NCI-H2107 treated with DMSO at 0.1 percent for 48 hours (cell line): Measurements from ENCODE around the gene FAM156A.
"Not testable (repeated sequence)": the region's sequence is repeated elsewhere in the genome, so short reads cannot be mapped to it uniquely, and the experiment has no call there.

ENCODE experiments used
- DNase-seq: peaks from one replicate; lab custom pipeline; 2025; ENCODE audit not compliant: unreplicated experiment; lab: John Stamatoyannopoulos, UW

Gene FAM156A

DNA sequence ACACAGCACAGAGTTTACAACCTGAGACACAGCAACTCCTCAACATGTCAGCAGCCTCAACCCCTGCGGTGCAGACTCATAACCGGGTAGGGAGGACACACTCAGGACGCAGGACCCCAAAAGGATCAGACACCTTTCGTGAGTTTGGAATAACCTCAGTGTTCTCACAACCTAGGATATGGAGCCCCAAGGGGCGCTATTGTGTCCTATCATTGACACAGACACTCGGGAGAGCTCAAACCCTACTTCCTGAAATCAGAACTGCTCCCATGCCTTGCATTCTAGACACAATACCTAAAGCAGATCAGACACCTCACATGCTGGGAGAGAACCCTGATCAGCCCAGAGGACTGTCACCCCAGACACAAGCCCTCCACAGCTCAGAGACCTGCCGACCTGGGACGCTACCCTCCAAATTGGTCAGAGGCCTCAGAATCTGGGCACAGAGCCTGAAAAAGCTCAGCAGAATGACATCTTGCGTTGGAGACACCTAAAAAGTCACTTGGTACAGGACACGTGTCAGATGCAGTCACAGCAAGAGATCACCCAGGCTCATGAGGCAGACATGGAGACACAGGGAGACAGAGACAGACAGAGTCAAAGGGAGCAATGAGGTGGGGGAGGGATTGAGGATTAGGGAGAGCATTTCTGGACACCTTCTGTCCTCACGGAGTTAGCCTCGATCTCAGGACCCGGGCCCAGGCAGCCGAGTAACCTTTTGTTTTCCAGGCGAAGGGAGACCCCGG, 8.8 kb upstream of the FAM156A start:
- DNase-seq, result not testable (repeated sequence)

DNA sequence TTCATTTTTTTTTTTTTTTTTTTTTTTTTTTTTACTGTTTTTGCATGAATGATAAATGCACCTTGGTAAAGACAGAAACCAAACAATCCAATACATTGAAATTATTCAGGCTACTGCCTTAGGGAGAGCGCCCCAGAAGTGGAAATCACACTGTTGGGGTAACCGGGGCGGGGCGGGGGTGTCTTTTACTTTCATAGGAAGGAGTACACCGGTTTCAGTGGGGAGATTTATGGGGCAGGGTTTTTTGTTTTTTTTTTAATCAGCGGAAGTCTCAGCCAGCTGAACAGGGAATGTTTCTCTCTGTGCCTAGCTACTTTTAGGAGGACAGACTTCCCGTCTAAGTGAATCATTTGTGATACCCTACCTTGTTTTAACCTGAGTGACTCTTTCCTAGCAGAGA, 643 bp upstream of the FAM156A start:
- not testable (repeated sequence) for DNase-seq

DNA sequence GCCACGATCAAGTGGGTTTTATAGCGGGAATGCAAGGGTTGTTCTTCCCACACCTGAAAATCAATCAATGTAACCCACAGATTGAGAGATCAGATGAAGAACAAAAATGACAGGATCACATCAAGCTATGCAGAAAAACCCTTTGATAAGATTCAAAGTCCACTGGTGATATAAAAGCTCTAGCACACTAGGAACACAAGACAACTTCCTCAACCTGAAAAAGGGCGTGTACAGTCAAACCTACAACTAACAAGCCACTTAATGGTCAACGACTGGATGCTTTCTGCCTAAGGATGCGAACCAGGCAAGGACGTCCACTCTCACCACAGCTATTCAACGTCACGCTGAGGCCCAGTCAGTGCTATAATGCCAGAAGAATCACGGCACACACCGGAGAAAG, 8.4 kb downstream of the FAM156A start:
- not testable (repeated sequence) for DNase-seq

DNA sequence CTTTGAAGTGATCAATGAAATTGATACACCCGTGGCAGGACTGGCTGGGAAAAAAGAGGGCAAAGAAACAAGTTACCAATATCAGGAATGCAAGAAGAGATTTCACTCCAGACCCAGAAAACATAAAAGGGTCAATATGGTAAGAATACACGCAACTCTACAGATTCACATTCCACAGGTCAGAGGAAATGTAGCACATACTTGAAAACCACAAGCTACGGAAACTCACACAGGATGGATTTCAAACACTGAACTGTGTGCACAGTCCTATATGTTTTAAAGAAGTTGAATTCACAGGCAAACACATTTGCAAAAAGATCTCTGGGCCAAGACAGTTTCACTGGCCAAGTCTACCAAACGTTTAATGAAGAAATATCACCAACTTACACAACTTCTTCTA, 9.0 kb downstream of the FAM156A start:
- not testable (repeated sequence) for DNase-seq

DNA sequence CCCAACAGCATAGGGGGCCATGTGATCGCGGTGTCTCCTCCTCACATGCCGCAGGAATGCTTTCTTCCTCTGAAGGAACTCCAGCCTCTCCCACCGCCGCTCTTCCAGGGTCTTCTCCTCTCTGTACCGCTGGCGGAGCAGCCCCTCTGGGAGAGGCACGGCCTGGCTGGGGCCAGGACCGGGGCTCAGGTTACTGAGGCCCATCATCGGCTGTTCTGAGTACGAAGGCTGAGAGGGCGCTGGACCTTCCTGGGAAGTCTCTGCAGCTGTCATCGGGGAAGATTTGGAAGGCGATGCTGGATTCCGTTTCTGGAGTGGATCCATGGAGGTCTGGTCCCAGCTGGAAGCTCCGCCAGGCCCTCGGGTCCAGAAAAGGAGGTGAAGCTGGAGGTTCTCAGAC, 10.1 kb downstream of the FAM156A start:
- not testable (repeated sequence) for DNase-seq

DNA sequence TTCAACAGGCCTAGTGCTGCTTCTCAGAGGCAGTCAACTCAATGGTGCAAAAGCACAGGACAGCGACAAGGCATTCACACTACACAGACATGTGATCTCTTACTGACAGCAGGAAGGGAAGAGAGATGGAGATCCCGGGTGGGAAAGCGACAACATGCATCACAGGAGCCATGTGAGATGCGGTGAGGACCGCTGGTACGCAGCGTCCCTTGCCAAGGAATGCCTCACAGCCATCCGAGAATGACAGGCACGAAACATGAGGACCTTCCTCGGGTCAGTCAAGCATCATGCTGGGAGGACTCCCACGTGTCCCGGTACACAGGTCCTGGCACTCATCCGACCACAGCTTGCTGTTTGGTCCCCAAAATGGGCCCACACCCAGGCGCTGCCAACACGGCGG, 10.8 kb downstream of the FAM156A start:
- not testable (repeated sequence) for DNase-seq

DNA sequence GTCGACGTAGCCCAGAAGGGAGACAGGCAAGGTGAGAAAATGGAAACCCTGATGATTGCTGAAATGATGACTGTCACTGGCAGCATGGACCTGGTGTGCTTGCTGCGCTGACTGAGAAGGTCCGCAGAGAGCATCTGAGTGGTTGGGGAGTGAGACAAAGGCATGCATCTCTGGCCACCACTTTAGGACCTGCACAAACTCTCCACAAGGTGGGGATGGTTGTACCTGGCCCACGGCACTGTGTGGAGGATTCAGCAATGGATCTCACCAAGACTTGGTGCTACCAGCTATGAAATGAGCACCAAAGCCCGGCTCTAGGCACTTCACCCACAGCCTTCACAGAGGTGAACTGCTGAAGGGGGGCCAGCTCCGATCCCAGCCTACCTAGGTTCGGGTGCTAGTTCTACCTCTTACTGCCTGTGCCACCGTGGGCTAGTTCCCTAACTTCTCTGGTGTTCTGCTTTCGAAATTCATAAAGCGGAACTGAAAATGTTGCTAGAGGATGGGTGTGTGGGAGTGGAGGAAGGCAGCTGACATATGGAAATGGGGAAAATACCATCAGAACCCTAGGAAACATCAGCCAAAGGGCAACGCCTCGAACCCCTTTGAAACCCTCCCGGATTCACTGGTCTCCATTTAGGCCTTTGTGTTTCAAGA, 12.4 kb downstream of the FAM156A start:
- not testable (repeated sequence) for DNase-seq

DNA sequence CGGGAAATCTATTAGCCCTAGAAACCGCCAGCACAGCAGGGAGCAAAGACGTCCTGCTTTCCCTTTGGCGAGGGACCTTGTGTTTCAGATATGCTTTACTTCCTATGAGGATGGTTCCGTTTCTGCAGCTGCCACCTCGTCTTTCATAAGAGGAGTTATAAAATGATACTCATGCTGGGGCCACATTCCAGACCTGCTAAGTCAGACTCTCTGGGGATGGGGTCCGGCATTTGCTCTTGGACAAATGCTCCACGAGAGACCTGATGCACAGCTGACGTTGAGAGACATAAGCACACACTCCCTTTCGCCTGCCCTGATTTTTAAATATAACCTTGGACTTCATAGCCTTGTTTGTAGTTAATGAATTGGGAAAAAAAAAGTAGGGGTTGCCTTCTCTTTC, 16.6 kb downstream of the FAM156A start:
- DNase-seq, result not testable (repeated sequence)

DNA sequence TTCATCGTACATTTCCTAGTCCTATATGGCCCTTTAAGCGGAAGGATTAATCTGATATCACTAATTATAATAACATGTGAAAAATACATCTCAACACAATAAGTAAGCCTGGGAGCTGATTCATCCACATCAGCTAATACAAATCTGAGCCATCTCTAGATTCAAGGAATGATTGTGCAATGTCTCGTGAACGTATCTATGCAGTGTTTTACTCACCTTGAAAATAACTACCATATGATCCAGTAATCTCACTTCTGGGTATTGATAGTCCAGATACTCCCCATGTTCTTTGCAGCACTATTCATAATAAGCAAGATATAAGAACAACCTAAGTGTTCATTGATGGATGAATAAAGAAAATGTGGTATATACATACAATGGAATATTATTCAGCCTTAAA, 17.6 kb downstream of the FAM156A start:
- DNase-seq, result not testable (repeated sequence)

DNA sequence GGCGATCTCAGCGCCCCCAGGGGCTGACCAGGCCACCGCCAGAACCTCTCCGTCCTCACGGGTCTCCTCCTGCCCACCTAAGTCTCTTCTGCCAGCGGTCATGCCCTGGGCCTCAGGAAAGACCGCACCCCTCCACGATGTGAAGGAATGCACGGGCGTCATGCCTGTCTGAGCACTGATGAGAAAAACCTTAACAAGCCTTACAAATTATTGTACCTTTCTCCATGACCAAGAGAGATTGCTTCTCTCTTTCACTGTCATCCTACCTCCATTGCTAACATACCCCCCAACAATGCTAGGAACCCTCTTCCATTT, 22.9 kb downstream of the FAM156A start:
- DNase-seq, result not testable (repeated sequence)

DNA sequence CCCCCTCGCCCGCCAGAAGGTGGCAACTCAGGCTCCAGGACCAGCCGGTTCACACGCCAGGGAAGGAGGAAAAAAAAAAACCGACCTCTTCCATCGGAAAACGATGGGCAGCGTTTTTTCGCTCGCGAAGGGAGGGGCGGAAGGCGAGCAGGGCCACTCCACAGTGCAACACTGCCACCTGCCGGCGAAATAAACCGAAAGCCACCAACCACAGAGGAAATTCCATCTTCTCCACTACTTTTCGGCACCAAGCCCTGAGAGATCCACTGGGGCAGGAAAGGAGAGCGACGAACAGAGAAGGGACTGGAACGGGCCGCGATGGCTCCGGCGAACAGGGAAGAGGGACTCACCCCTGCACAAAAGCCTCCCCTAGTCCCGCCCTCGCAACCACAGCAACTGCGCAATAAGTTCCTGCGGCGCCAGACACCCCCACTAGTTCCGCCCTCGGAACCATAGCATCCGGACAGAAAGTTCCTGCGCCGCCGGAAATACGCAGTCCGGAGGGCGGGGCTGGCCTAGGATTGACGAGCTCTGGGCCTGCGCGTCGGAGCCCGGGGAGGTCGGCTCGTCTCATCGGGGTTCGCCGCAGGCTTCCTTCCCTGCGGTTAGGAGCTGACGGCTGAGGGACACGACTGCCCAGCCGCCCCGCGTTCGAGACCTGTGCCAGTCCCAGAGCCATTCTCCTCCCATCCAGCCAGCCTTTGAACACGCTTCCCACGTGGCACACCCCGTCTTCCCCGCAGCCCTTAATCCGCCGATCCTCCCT, 23.4 kb downstream of the FAM156A start:
- peak; percentile 90 for DNase-seq

DNA sequence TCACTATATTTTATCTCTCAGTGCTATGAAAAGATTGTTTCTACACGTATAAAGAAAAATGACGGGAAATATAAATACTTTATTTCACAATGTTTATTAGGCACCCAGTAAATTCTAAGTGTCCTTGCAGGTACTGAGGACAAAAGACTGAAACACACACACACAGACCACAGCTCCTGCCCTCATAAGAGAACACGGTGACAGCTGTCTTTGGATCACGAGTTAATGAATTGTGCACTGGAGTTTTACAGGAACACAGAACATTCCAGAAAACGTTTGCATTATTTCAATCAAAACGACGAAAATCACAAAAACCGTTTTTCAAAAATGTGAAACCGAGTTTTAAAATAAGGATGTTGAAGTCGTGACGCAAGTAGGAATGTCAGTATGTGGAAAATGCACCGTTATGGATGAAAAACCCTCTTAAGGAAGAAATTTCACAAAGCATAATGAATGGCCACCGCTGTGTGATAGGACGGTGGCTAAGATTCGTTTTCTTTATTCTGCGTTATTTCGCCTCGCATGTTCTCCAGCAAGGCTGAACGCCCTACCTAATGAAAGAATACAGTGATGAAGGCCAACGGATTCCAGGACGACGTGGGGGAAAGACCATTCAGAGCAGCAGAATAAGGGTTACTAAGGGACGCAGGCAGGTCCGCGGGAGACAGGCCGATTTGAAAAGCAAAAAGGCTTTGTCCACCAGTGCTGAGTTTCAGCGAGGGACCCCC, 24.2 kb downstream of the FAM156A start:
- DNase-seq, result peak; percentile 29

DNA sequence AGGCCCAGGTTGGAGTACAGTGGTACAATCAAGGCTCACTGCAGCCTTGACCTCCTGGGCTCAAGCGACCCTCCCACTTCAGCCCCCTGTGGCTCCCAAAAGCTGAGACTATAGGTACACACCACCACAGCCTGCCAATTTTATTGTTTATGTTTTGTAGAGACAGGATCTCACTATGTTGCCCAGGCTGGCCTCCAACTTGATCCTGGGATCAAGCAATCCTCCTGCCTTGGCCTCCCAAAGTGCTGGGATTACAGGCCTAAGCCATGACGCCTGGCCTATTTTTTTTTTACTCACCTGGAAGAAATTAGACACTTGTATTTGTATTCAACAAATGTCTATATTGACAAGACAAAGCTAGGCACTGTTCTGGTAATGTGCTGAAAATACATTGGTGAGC, 25.1 kb downstream of the FAM156A start:
- no peak for DNase-seq

DNA sequence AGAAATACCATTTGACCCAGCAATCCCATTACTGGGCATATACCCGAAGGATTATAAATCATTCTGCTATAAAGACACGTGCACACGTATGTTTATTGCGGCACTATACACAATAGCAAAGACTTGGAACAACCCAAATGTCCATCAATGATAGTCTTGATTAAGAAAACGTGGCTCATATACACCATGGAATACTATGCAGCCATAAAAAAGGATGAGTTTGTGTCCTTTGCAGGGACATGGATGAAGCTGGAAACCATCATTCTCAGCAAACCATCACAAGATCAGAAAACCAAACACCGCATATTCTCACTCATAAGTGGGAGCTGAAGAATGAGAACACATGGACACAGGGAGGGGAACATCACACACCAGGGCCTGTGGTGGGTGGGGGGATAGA, 28.1 kb downstream of the FAM156A start:
- DNase-seq, result not testable (repeated sequence)

DNA sequence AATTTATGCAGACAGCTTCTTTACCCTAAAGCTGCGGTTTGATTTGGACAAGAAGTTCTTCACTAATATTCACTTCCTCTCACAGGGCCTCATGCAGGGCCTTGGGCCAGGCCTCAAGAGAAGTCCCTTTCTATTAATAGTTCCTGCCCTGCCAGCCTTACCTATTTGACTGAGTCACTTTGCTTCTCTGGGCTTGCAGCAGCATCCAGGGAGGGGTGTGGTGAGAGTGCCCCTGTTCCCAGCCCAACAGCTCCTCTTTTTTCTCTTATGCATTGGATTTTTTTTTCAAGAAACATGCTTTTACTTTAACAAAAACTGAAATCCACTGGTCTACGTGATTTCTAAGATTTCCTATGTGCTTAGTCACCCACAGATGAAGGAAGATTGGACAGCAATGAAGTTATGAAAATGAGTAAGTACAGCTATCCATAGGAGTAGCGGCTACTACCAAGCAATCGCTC, 34.5 kb downstream of the FAM156A start:
- DNase-seq, result no peak

DNA sequence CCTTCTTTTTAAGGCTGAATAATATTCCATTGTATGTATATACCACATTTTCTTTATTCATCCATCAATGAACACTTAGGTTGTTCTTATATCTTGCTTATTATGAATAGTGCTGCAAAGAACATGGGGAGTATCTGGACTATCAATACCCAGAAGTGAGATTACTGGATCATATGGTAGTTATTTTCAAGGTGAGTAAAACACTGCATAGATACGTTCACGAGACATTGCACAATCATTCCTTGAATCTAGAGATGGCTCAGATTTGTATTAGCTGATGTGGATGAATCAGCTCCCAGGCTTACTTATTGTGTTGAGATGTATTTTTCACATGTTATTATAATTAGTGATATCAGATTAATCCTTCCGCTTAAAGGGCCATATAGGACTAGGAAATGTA, 43.6 kb downstream of the FAM156A start:
- not testable (repeated sequence) for DNase-seq

DNA sequence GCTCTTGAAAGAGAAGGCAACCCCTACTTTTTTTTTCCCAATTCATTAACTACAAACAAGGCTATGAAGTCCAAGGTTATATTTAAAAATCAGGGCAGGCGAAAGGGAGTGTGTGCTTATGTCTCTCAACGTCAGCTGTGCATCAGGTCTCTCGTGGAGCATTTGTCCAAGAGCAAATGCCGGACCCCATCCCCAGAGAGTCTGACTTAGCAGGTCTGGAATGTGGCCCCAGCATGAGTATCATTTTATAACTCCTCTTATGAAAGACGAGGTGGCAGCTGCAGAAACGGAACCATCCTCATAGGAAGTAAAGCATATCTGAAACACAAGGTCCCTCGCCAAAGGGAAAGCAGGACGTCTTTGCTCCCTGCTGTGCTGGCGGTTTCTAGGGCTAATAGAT, 44.6 kb downstream of the FAM156A start:
- not testable (repeated sequence) for DNase-seq

DNA sequence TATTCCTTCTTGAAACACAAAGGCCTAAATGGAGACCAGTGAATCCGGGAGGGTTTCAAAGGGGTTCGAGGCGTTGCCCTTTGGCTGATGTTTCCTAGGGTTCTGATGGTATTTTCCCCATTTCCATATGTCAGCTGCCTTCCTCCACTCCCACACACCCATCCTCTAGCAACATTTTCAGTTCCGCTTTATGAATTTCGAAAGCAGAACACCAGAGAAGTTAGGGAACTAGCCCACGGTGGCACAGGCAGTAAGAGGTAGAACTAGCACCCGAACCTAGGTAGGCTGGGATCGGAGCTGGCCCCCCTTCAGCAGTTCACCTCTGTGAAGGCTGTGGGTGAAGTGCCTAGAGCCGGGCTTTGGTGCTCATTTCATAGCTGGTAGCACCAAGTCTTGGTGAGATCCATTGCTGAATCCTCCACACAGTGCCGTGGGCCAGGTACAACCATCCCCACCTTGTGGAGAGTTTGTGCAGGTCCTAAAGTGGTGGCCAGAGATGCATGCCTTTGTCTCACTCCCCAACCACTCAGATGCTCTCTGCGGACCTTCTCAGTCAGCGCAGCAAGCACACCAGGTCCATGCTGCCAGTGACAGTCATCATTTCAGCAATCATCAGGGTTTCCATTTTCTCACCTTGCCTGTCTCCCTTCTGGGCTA, 48.9 kb downstream of the FAM156A start:
- DNase-seq, result not testable (repeated sequence)

DNA sequence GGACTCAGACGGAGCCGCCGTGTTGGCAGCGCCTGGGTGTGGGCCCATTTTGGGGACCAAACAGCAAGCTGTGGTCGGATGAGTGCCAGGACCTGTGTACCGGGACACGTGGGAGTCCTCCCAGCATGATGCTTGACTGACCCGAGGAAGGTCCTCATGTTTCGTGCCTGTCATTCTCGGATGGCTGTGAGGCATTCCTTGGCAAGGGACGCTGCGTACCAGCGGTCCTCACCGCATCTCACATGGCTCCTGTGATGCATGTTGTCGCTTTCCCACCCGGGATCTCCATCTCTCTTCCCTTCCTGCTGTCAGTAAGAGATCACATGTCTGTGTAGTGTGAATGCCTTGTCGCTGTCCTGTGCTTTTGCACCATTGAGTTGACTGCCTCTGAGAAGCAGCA, 50.4 kb downstream of the FAM156A start:
- not testable (repeated sequence) for DNase-seq

DNA sequence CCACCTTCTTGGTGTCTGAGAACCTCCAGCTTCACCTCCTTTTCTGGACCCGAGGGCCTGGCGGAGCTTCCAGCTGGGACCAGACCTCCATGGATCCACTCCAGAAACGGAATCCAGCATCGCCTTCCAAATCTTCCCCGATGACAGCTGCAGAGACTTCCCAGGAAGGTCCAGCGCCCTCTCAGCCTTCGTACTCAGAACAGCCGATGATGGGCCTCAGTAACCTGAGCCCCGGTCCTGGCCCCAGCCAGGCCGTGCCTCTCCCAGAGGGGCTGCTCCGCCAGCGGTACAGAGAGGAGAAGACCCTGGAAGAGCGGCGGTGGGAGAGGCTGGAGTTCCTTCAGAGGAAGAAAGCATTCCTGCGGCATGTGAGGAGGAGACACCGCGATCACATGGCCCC, 51.2 kb downstream of the FAM156A start:
- not testable (repeated sequence) for DNase-seq

DNA sequence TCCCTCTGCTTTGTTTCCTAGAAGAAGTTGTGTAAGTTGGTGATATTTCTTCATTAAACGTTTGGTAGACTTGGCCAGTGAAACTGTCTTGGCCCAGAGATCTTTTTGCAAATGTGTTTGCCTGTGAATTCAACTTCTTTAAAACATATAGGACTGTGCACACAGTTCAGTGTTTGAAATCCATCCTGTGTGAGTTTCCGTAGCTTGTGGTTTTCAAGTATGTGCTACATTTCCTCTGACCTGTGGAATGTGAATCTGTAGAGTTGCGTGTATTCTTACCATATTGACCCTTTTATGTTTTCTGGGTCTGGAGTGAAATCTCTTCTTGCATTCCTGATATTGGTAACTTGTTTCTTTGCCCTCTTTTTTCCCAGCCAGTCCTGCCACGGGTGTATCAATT, 52.2 kb downstream of the FAM156A start:
- DNase-seq, result not testable (repeated sequence)
